Measurements from ENCODE around the gene AARS2. TPM values are rescaled to one million over a fixed set of nuclear protein-coding genes. Genes with fewer than 3 reads are reported as not detected.
A peak's percentile ranks its signal among the peaks of the same experiment; 100 is the strongest.

Gene AARS2
- total and polyA plus RNA-seq, 2 of the 8 experiments (the other 6 are each of a cell fraction or from before 2014, with no cell fraction given): 8.6 to 20.4 TPM

- H3K4me2 ChIP-seq (ENCODE audit: insufficient read depth in 1 of 2, low read depth in 2 of 2, low read length in 2 of 2): no peak overlapping the region
- H3K23ac ChIP-seq (ENCODE audit: insufficient read length): no peak overlapping the region
- no peaks in the 10 kb centered on the region for H3K36me3 ChIP-seq (ENCODE audit: control insufficient read depth in 2 of 4, insufficient read depth in 4 of 4, low read length in 3 of 4)
- H3K4me1 ChIP-seq (replicated peaks in 1 of 4; ENCODE audit: control insufficient read depth in 3 of 4, insufficient read depth in 4 of 4, low read length in 3 of 4): peaks cover 0 to 11% (median 6%) of the 10 kb centered on the region in 4 experiments; a peak in 4 of 7 replicates
- CTCF ChIA-PET (ENCODE audit: partially characterized antibody): interaction anchor here (0.6 to 2.0 kb wide), 8 partner anchors 8 to 63 kb away, joined by 3 to 9 read pairs (median 4); partner anchors contain the start of gene AARS2
- no peak overlapping the region for H3K14ac ChIP-seq (ENCODE audit: insufficient read length)
- no peak overlapping the region for H2BK15ac ChIP-seq (ENCODE audit: low read length)
- H2AK5ac ChIP-seq (ENCODE audit: low read depth, low read length): no peak overlapping the region; the same call in 1 of the 2 replicates
- no peak overlapping the region for H2AFZ ChIP-seq (ENCODE audit: low read length)
- H4K91ac ChIP-seq (replicated peaks; ENCODE audit: insufficient read length, low read length): no peak overlapping the region
- H3K18ac ChIP-seq (ENCODE audit: extremely low read depth, low read length): no peak overlapping the region
- no peaks in the 10 kb centered on the region for H3K9me3 ChIP-seq (ENCODE audit: insufficient read depth in 2 of 2, low read depth in 1 of 2, low read length in 1 of 2)
- H4K20me1 ChIP-seq (replicated peaks in 1 of 2; ENCODE audit: control insufficient read depth in 1 of 2, insufficient read depth in 2 of 2, low read length in 2 of 2): no peaks in the 10 kb centered on the region
- H3K27me3 ChIP-seq (replicated peaks in 1 of 4; ENCODE audit: control insufficient read depth in 3 of 4, extremely low read depth in 1 of 4, insufficient read depth in 3 of 4, low read length in 3 of 4): no peaks in the 10 kb centered on the region; a peak in 1 of 7 replicates
- no peaks in the 10 kb centered on the region for H3K79me1 ChIP-seq (ENCODE audit: low read depth, low read length)
- POLR2A ChIA-PET (ENCODE audit: partially characterized antibody): interaction anchor here (0.7 to 2.0 kb wide), 7 partner anchors 9 to 73 kb away, joined by 3 to 9 read pairs (median 4); partner anchors contain the start of genes AARS2, SLC35B2 and TMEM151B
- H2BK120ac ChIP-seq (replicated peaks; ENCODE audit: low read depth, low read length): no peak overlapping the region
- 70% methylated on average over 5 of the region's 5 CpGs; no CpG with 5 or more reads in 1 of the 2 experiments for WGBS, 2 experiments (ENCODE audit: extremely low coverage in 1 of 2, insufficient coverage in 1 of 2, insufficient read length in 1 of 2, insufficient replicate concordance in 2 of 2, low coverage in 1 of 2, low lambda C conversion rate in 2 of 2, missing lambda C conversion rate in 1 of 2)
- H3K79me2 ChIP-seq (ENCODE audit: control insufficient read depth in 1 of 2, insufficient read depth in 2 of 2, low read length in 2 of 2): no peaks in the 10 kb centered on the region
- H2BK5ac ChIP-seq (ENCODE audit: low read depth, low read length): no peak overlapping the region; the same call in 1 of the 2 replicates
- no peak overlapping the region for H3K27ac ChIP-seq (ENCODE audit: low read depth, low read length)
- H3K4ac ChIP-seq (replicated peaks; ENCODE audit: insufficient read length, low read depth, low read length): no peak overlapping the region
- H3K9ac ChIP-seq (replicated peaks in 1 of 4; ENCODE audit: extremely low read depth in 1 of 4, low read depth in 3 of 4, low read length in 3 of 4): no peak overlapping the region
- TF ChIP-seq MAFK (IDR thresholded peaks at IDR 0.05; ENCODE audit: low read depth, low read length) (no peak), JUN (IDR thresholded peaks at IDR 0.05; ENCODE audit: low read depth, low read length) (no peak), RAD21 (IDR thresholded peaks at IDR 0.05 in 1 of 2, conservative IDR thresholded peaks at IDR 0.05 in 1 of 2; ENCODE audit: low read depth in 2 of 2, low read length in 2 of 2) (no peak), HDAC6 (IDR thresholded peaks at IDR 0.05; ENCODE audit: low read depth, low read length) (no peak), TAF7 (optimal IDR thresholded peaks at IDR 0.05; ENCODE audit: borderline replicate concordance, low read depth, low read length) (no peak), SUZ12 (IDR thresholded peaks at IDR 0.05; ENCODE audit: low read length) (no peak), MAX (IDR thresholded peaks at IDR 0.05) (no peak), RNF2 (IDR thresholded peaks at IDR 0.05; ENCODE audit: borderline replicate concordance, low read depth, low read length, missing control alignments, poor library complexity, severe bottlenecking) (no peak), NANOG (IDR thresholded peaks at IDR 0.05; ENCODE audit: insufficient read depth, low read depth, low read length, poor library complexity, severe bottlenecking) (no peak)
- TF ChIP-seq, protein P1, sequence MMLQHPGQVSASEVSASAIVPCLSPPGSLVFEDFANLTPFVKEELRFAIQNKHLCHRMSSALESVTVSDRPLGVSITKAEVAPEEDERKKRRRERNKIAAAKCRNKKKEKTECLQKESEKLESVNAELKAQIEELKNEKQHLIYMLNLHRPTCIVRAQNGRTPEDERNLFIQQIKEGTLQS (IDR thresholded peaks at IDR 0.05; ENCODE audit: insufficient read depth, low read depth, low read length): no peak
- peak overlapping the region; percentile 81; the same call in 1 of the 2 replicates for H2BK12ac ChIP-seq (ENCODE audit: low read depth, low read length)
- FAIRE-seq (no peak), DNase-seq (ENCODE audit: low read depth in 1 of 2, low spot score in 2 of 2) (no peak)
- 0 out of 2 replicates have a peak overlapping the region, but pooled peaks have one; percentile 52 for H2BK20ac ChIP-seq (ENCODE audit: low read length)
- no peak overlapping the region for H4K8ac ChIP-seq (ENCODE audit: extremely low read depth, insufficient read depth, low read length)
- H3K56ac ChIP-seq (replicated peaks; ENCODE audit: insufficient read length, low read depth, low read length): no peak overlapping the region
- no peak overlapping the region for H3K4me3 ChIP-seq (ENCODE audit: extremely low read depth in 1 of 4, insufficient read depth in 2 of 4, low read depth in 3 of 4, low read length in 4 of 4)
- H3K23me2 ChIP-seq (ENCODE audit: low read depth, low read length): no peaks in the 10 kb centered on the region
- H4K5ac ChIP-seq (ENCODE audit: insufficient read length, low read depth, low read length): no peak overlapping the region
Observed at GRCh38 chr6:44329858-44330257, 16.7 kb upstream of the AARS2 start.
